Measurements from ENCODE around the gene POLR2A.

DNA sequence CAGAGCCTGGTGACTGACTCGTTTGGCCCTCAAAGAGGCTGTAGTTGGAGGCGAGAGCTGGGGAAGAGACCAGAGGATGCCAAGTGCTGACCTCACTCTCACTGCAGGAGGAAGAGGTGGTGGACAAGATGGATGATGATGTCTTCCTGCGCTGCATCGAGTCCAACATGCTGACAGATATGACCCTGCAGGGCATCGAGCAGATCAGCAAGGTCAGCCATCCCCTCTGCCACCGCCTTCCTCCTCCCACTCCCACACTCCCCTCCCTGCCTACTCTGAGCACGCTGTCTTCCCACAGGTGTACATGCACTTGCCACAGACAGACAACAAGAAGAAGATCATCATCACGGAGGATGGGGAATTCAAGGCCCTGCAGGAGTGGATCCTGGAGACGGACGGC lies 26.9 kb downstream of the POLR2A start:
- TF ChIP-seq, protein P1, sequence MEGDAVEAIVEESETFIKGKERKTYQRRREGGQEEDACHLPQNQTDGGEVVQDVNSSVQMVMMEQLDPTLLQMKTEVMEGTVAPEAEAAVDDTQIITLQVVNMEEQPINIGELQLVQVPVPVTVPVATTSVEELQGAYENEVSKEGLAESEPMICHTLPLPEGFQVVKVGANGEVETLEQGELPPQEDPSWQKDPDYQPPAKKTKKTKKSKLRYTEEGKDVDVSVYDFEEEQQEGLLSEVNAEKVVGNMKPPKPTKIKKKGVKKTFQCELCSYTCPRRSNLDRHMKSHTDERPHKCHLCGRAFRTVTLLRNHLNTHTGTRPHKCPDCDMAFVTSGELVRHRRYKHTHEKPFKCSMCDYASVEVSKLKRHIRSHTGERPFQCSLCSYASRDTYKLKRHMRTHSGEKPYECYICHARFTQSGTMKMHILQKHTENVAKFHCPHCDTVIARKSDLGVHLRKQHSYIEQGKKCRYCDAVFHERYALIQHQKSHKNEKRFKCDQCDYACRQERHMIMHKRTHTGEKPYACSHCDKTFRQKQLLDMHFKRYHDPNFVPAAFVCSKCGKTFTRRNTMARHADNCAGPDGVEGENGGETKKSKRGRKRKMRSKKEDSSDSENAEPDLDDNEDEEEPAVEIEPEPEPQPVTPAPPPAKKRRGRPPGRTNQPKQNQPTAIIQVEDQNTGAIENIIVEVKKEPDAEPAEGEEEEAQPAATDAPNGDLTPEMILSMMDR (IDR thresholded peaks at IDR 0.05): no peak
- no peak for TF ChIP-seq POLR2A (IDR thresholded peaks at IDR 0.05)

All from right lobe of liver (tissue), 4 donors.